Activated gamma-delta T cell (primary cell): ENCODE data around the gene RAD51AP1.

ENCODE experiments used
- DNase-seq: peaks from one replicate; lab custom pipeline; 2025; lab: John Stamatoyannopoulos, UW

The RAD51AP1 gene

DNA sequence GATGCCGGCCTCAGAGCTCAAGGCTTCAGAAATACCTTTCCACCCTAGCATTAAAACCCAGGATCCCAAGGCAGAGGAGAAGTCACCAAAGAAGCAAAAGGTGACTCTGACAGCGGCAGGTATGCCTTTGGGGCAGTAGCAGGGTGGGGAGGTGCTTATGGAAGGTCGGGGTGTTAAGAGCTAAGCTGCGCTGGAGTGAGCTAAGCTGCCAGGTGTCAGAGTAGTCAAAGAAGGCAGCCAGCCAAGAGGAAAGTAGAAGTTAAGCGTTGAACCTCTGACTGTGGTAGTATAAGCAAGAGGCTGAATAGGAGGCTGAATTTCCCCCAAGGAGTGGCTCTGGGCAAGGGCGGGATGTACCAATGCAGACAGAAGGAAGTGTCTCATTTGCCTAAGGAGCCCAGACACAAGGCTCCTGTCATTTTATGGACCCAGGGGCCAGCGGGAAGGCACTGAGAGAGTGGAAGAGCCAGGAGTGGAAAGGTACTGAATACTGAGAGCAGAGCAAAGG, 52.5 kb downstream of the RAD51AP1 start:
- no peak for DNase-seq

DNA sequence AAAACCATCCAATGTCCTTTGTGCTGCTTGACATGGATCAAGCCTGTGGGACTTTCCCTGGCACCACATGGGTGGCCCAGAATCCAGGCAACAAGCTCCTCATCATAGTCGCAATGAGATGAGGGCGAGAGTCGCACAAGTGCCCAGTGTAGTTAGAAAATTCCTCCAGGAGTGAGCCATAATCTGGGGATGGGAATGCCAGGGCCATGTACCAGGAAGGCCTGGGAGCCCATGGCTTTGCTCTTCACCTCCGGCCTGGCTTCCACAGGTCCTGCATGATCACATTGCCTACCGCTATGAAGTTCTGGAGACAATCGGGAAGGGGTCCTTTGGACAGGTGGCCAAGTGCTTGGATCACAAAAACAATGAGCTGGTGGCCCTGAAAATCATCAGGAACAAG, 57.2 kb downstream of the RAD51AP1 start:
- no peak for DNase-seq

- no peak for DNase-seq
These were observed 64.7 kb downstream of the RAD51AP1 start for GRCh38 chr12:4603421-4603820.

DNA sequence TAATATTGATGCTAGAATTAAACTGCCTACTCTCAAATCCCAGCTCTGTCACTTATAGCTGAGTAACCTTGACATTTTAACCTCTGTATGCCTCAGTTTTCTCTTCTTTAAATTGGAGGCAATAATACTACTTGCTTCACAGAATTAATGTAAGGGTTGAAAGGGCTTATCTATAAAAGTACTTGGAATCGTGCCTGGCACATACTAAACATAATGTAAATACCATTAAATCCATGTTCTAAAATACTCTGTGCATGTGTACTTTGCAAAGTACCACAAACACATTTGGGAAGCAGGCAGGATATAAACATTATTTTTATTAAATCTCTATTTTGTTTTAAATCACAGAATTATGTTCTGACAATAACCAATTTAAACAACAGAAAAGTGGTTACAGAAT, 65.3 kb downstream of the RAD51AP1 start:
- no peak for DNase-seq

DNA sequence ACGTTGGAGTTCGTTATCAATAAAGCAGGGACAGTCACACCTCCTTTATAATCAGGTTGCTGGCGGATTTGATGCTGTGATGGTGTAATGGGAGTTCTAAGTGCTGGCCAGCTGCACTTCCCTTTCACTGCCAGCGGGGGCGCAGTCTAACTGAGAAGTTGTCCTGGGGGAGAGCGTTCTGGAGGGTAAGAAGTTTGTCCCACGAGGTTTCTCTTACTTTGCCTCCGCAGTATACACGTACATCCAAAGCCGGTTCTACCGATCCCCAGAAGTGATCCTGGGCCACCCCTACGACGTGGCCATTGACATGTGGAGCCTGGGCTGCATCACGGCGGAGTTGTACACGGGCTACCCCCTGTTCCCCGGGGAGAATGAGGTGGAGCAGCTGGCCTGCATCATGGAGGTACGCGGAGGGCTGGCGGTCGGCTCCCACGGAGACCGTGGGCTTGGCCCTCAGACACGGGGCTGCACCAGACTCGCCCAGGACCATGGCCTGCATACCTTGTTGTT, 66.0 kb downstream of the RAD51AP1 start:
- peak; percentile 11 for DNase-seq

GRCh38 chr12:4607056-4607455, 68.4 kb downstream of the RAD51AP1 start:
- DNase-seq: no peak

DNA sequence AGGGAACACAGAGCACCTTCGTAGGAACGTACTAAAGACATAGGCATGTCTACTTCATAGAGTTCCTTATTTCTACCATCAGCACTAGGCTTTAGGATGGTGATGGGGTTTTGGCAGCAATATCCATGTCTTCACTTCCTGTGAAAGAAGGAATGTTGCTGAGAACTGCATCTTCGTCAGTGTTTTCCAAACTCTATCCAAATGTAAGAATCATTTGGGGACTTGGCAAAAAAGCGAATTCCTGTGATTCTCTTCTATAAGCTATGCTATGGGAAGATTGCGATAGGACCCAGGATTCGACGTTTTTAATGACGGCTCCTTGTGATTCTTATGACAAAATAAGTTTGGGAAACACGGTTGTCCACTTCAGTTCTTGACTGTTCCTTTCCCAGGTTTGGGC, 70.4 kb downstream of the RAD51AP1 start:
- DNase-seq: no peak
